ENCODE measurements around the gene CHCHD4. TPM values are rescaled to one million over a fixed set of nuclear protein-coding genes. Genes with fewer than 3 reads are reported as not detected.

CHCHD4 gene
- total and polyA plus RNA-seq, 4 donors = 7.5 to 12.0 (median 9.0) TPM

GRCh38 chr3:14128724-14129123 is 4.1 kb upstream of the CHCHD4 start:
- intact Hi-C loops (cut with DNase I) = loop anchor here (5.0 to 10.0 kb wide), 3 partner anchors 46 to 524 kb away; partner anchors contain the start of genes CCDC174 (in 1 of the 2), LSM3 (in 1 of the 2) and XPC (in 1 of the 2)
- H3K27ac ChIP-seq (ENCODE audit: low read depth in 1 of 2, low read length in 2 of 2) = no peak overlapping the region
- 96 to 98% methylated on average over 5 of the region's 5 CpGs for WGBS, 2 donors
- no peaks in the 10 kb centered on the region for H3K9me3 ChIP-seq (ENCODE audit: control insufficient read depth, low read length)
- ATAC-seq (ENCODE audit: low FRiP score) (no peak), DNase-seq (no peak)
- H3K36me3 ChIP-seq (ENCODE audit: control insufficient read depth in 1 of 2, insufficient read depth in 2 of 2, low read length in 1 of 2) = peaks cover 9 to 16% of the 10 kb centered on the region in 2 donors
- no peaks in the 10 kb centered on the region for H3K4me1 ChIP-seq (ENCODE audit: control insufficient read depth in 1 of 2, insufficient read depth in 2 of 2, low read length in 2 of 2)
- H3K4me3 ChIP-seq (ENCODE audit: low read length in 2 of 2) = no peak overlapping the region
- no peaks in the 10 kb centered on the region for H3K27me3 ChIP-seq (ENCODE audit: control insufficient read depth in 1 of 2, insufficient read depth in 2 of 2, low read length in 1 of 2)

GRCh38 chr3:14127516-14128161 is 3.0 kb upstream of the CHCHD4 start:
- Histone ChIP-seq H3K9me3 (ENCODE audit: control insufficient read depth, low read length) (no peaks in the 10 kb centered on the region), H3K27me3 (ENCODE audit: control insufficient read depth in 1 of 2, insufficient read depth in 2 of 2, low read length in 1 of 2) (no peaks in the 10 kb centered on the region), H3K27ac (ENCODE audit: low read depth in 1 of 2, low read length in 2 of 2) (no peak overlapping the region), H3K4me3 (ENCODE audit: low read length in 2 of 2) (no peak overlapping the region), H3K36me3 (ENCODE audit: control insufficient read depth in 1 of 2, insufficient read depth in 2 of 2, low read length in 1 of 2) (peaks cover 3 to 16% of the 10 kb centered on the region in 2 donors), H3K4me1 (ENCODE audit: control insufficient read depth in 1 of 2, insufficient read depth in 2 of 2, low read length in 2 of 2) (no peaks in the 10 kb centered on the region)
- DNase-seq (no peak), ATAC-seq (ENCODE audit: low FRiP score) (no peak)
- intact Hi-C loops (cut with DNase I) = loop anchor here (5.0 to 10.0 kb wide), 3 partner anchors 47 to 525 kb away; partner anchors contain the start of genes CCDC174 (in 1 of the 2), LSM3 (in 1 of the 2) and XPC (in 1 of the 2)
- 87 to 90% methylated on average over 12 of the region's 12 CpGs for WGBS, 2 donors

GRCh38 chr3:14126887-14127505 is 2.3 kb upstream of the CHCHD4 start:
- Histone ChIP-seq H3K4me1 (ENCODE audit: control insufficient read depth in 1 of 2, insufficient read depth in 2 of 2, low read length in 2 of 2) (no peaks in the 10 kb centered on the region), H3K9me3 (ENCODE audit: control insufficient read depth, low read length) (no peaks in the 10 kb centered on the region), H3K36me3 (ENCODE audit: control insufficient read depth in 1 of 2, insufficient read depth in 2 of 2, low read length in 1 of 2) (peaks cover 3 to 12% of the 10 kb centered on the region in 2 donors), H3K27ac (ENCODE audit: low read depth in 1 of 2, low read length in 2 of 2) (peak overlapping the region in 1 of 2 donors; percentile 33), H3K27me3 (ENCODE audit: control insufficient read depth in 1 of 2, insufficient read depth in 2 of 2, low read length in 1 of 2) (no peaks in the 10 kb centered on the region), H3K4me3 (ENCODE audit: low read length in 2 of 2) (no peak overlapping the region)
- 64 to 66% methylated on average over 5 of the region's 5 CpGs for WGBS, 2 donors
- intact Hi-C loops (cut with DNase I) = loop anchor here (5.0 to 10.0 kb wide), 3 partner anchors 48 to 525 kb away; partner anchors contain the start of genes CCDC174 (in 1 of the 2), LSM3 (in 1 of the 2) and XPC (in 1 of the 2)
- DNase-seq = no peak
- no peak for ATAC-seq (ENCODE audit: low FRiP score)

GRCh38 chr3:14126017-14126886 is 1.6 kb upstream of the CHCHD4 start:
- H3K27ac ChIP-seq (ENCODE audit: low read depth in 1 of 2, low read length in 2 of 2) = peak overlapping the region; percentile 58 to 91
- no peaks in the 10 kb centered on the region for H3K9me3 ChIP-seq (ENCODE audit: control insufficient read depth, low read length)
- DNase-seq (no peak), ATAC-seq (ENCODE audit: low FRiP score) (no peak)
- 17 to 22% methylated on average over 11 of the region's 11 CpGs for WGBS, 2 donors
- no peaks in the 10 kb centered on the region for H3K27me3 ChIP-seq (ENCODE audit: control insufficient read depth in 1 of 2, insufficient read depth in 2 of 2, low read length in 1 of 2)
- H3K4me3 ChIP-seq (ENCODE audit: low read length in 2 of 2) = peak overlapping the region; percentile 55 to 91
- H3K36me3 ChIP-seq (ENCODE audit: control insufficient read depth in 1 of 2, insufficient read depth in 2 of 2, low read length in 1 of 2) = peaks cover 3 to 9% of the 10 kb centered on the region in 2 donors
- intact Hi-C loops (cut with DNase I) = loop anchor here (5.0 to 10.0 kb wide), 3 partner anchors 49 to 526 kb away; partner anchors contain the start of genes CCDC174 (in 1 of the 2), LSM3 (in 1 of the 2) and XPC (in 1 of the 2)
- H3K4me1 ChIP-seq (ENCODE audit: control insufficient read depth in 1 of 2, insufficient read depth in 2 of 2, low read length in 2 of 2) = no peaks in the 10 kb centered on the region

- Histone ChIP-seq H3K27ac (ENCODE audit: low read depth in 1 of 2, low read length in 2 of 2) (peak overlapping the region; percentile 88 to 91), H3K4me3 (ENCODE audit: low read length in 2 of 2) (peak overlapping the region; percentile 60 to 91), H3K36me3 (ENCODE audit: control insufficient read depth in 1 of 2, insufficient read depth in 2 of 2, low read length in 1 of 2) (peaks cover under 1 to 3% of the 10 kb centered on the region in 2 donors), H3K4me1 (ENCODE audit: control insufficient read depth in 1 of 2, insufficient read depth in 2 of 2, low read length in 2 of 2) (no peaks in the 10 kb centered on the region), H3K9me3 (ENCODE audit: control insufficient read depth, low read length) (no peaks in the 10 kb centered on the region), H3K27me3 (ENCODE audit: control insufficient read depth in 1 of 2, insufficient read depth in 2 of 2, low read length in 1 of 2) (no peaks in the 10 kb centered on the region)
- ATAC-seq (ENCODE audit: low FRiP score) = peak; percentile 76
- intact Hi-C loops (cut with DNase I) = loop anchor here (1.0 to 10.0 kb wide), 5 partner anchors 19 to 527 kb away; partner anchors contain the start of genes LSM3 (in 2 of the 2), XPC (in 2 of the 2) and CCDC174 (in 1 of the 2)
- 0% methylated on average over 43 to 44 of the region's 44 CpGs for WGBS, 2 donors
- DNase-seq = peak; percentile 82 to 91
Measured at GRCh38 chr3:14125193-14126016, 735 bp upstream of the CHCHD4 start.

- no peak overlapping the region for H3K27ac ChIP-seq (ENCODE audit: low read depth in 1 of 2, low read length in 2 of 2)
- WGBS, 2 donors = 0% methylated on average over 37 of the region's 37 CpGs
- peak overlapping the region; percentile 45 to 91 for H3K4me3 ChIP-seq (ENCODE audit: low read length in 2 of 2)
- peak; percentile 23 for ATAC-seq (ENCODE audit: low FRiP score)
- no peaks in the 10 kb centered on the region for H3K9me3 ChIP-seq (ENCODE audit: control insufficient read depth, low read length)
- no peaks in the 10 kb centered on the region for H3K36me3 ChIP-seq (ENCODE audit: control insufficient read depth in 1 of 2, insufficient read depth in 2 of 2, low read length in 1 of 2)
- peak in 1 of 2 donors; percentile 84 for DNase-seq
- no peaks in the 10 kb centered on the region for H3K27me3 ChIP-seq (ENCODE audit: control insufficient read depth in 1 of 2, insufficient read depth in 2 of 2, low read length in 1 of 2)
- intact Hi-C loops (cut with DNase I) = loop anchor here in 1 of 2 donors (5.0 to 10.0 kb wide), 2 partner anchors 51 to 227 kb away; partner anchors contain the start of genes LSM3 and XPC
- no peaks in the 10 kb centered on the region for H3K4me1 ChIP-seq (ENCODE audit: control insufficient read depth in 1 of 2, insufficient read depth in 2 of 2, low read length in 2 of 2)
Measured at GRCh38 chr3:14124223-14124614, 451 bp downstream of the CHCHD4 start.

GRCh38 chr3:14123308-14124222 is 1.1 kb downstream of the CHCHD4 start:
- 54 to 56% methylated on average over 15 of the region's 15 CpGs for WGBS, 2 donors
- ATAC-seq (ENCODE audit: low FRiP score) (no peak), DNase-seq (no peak)

More at GRCh38 chr3:14123308-14124222, 1.1 kb downstream of the CHCHD4 start:
- no peak overlapping the region for H3K27ac ChIP-seq (ENCODE audit: low read depth in 1 of 2, low read length in 2 of 2)
- H3K36me3 ChIP-seq (ENCODE audit: control insufficient read depth in 1 of 2, insufficient read depth in 2 of 2, low read length in 1 of 2) = no peaks in the 10 kb centered on the region
- peak overlapping the region; percentile 45 to 91 for H3K4me3 ChIP-seq (ENCODE audit: low read length in 2 of 2)
- H3K4me1 ChIP-seq (ENCODE audit: control insufficient read depth in 1 of 2, insufficient read depth in 2 of 2, low read length in 2 of 2) = no peaks in the 10 kb centered on the region
- intact Hi-C loops (cut with DNase I) = loop anchor here in 1 of 2 donors (5.0 to 10.0 kb wide), 2 partner anchors 51 to 226 kb away; partner anchors contain the start of genes LSM3 and XPC
- H3K27me3 ChIP-seq (ENCODE audit: control insufficient read depth in 1 of 2, insufficient read depth in 2 of 2, low read length in 1 of 2) = no peaks in the 10 kb centered on the region
- no peaks in the 10 kb centered on the region for H3K9me3 ChIP-seq (ENCODE audit: control insufficient read depth, low read length)
